Adipocyte (in vitro differentiated cells): ENCODE data around the gene LRRN2.
"Not testable (repeated sequence)": the region's sequence is repeated elsewhere in the genome, so short reads cannot be mapped to it uniquely, and the experiment has no call there.

Source experiments
- DNase-seq: peaks from one replicate; pipeline ENCODE4 v3.0.0-alpha.2; 2015; ENCODE audit warnings: low read depth
- H3K27me3 ChIP-seq: replicated peaks from 2 replicates; pipeline ENCODE4 v1.7.0; 2013; ENCODE audit warnings: mild to moderate bottlenecking, low read length, moderate library complexity; ENCODE audit not compliant: control insufficient read depth, insufficient read depth
- H3K36me3 ChIP-seq: 2 replicates; pipeline ENCODE4 v1.7.0; 2013; ENCODE audit warnings: low read length, mild to moderate bottlenecking, moderate library complexity; ENCODE audit not compliant: control insufficient read depth, insufficient read depth, severe bottlenecking
- H3K4me1 ChIP-seq: 2 replicates; pipeline ENCODE4 v1.7.0; 2013; ENCODE audit warnings: mild to moderate bottlenecking, low read length, moderate library complexity; ENCODE audit not compliant: control insufficient read depth, insufficient read depth
- H3K4me3 ChIP-seq: 2 replicates; pipeline ENCODE4 v1.7.0; 2013; ENCODE audit warnings: mild to moderate bottlenecking, low read length, moderate library complexity
- H3K9ac ChIP-seq: 2 replicates; pipeline ENCODE4 v1.7.0; 2013; ENCODE audit warnings: mild to moderate bottlenecking, low read length, moderate library complexity
- H3K9me3 ChIP-seq: 2 replicates; pipeline ENCODE4 v1.7.0; 2013; ENCODE audit warnings: mild to moderate bottlenecking, low read length, moderate library complexity; ENCODE audit not compliant: control insufficient read depth

Gene LRRN2

GRCh38 chr1:204685236-204686006 lies at the start of gene LRRN2:
TSS of gene LRRN2 (minus strand) at chr1:204685738. CDS start at chr1:204619992, 65,746 bp downstream.
- Histone ChIP-seq H3K36me3 (no peaks in the 10 kb centered on the region), H3K9ac (no peak within 1 kb of the TSS), H3K4me3 (peak within 1 kb of the TSS; percentile 17), H3K27me3 (peaks cover 73% of the 10 kb centered on the region), H3K4me1 (peaks cover 3% of the 10 kb centered on the region), H3K9me3 (peaks cover 3% of the 10 kb centered on the region)
- DNase-seq = peak; percentile 36

GRCh38 chr1:204735042-204735441 lies 49.5 kb upstream of the LRRN2 start:
- no peaks in the 10 kb centered on the region for H3K4me1 ChIP-seq
- no peak for DNase-seq
- H3K9ac ChIP-seq = no peak overlapping the region
- H3K27me3 ChIP-seq = peaks cover 69% of the 10 kb centered on the region
- H3K36me3 ChIP-seq = no peaks in the 10 kb centered on the region
- peaks cover 22% of the 10 kb centered on the region for H3K9me3 ChIP-seq
- no peak overlapping the region for H3K4me3 ChIP-seq

- H3K27me3 ChIP-seq = peaks cover 77% of the 10 kb centered on the region
- H3K9ac ChIP-seq = no peak overlapping the region
- H3K4me1 ChIP-seq = no peaks in the 10 kb centered on the region
- peaks cover 17% of the 10 kb centered on the region for H3K9me3 ChIP-seq
- DNase-seq = no peak
- no peaks in the 10 kb centered on the region for H3K36me3 ChIP-seq
- no peak overlapping the region for H3K4me3 ChIP-seq
Measured at GRCh38 chr1:204733869-204734596, 48.5 kb upstream of the LRRN2 start.

- H3K4me1 ChIP-seq = no peaks in the 10 kb centered on the region
- peaks cover 83% of the 10 kb centered on the region for H3K27me3 ChIP-seq
Measured at GRCh38 chr1:204733289-204733688, 47.8 kb upstream of the LRRN2 start.

GRCh38 chr1:204731985-204732575 lies 46.5 kb upstream of the LRRN2 start:
- no peak overlapping the region for H3K4me3 ChIP-seq
- no peaks in the 10 kb centered on the region for H3K9me3 ChIP-seq
- H3K27me3 ChIP-seq = peaks cover 82% of the 10 kb centered on the region
- H3K9ac ChIP-seq = no peak overlapping the region
- no peaks in the 10 kb centered on the region for H3K36me3 ChIP-seq
- H3K4me1 ChIP-seq = no peaks in the 10 kb centered on the region
- DNase-seq = no peak

More at GRCh38 chr1:204733289-204733688, 47.8 kb upstream of the LRRN2 start:
- Histone ChIP-seq H3K9me3 (peaks cover 9% of the 10 kb centered on the region), H3K4me3 (no peak overlapping the region), H3K36me3 (no peaks in the 10 kb centered on the region), H3K9ac (no peak overlapping the region)
- DNase-seq = no peak

GRCh38 chr1:204731509-204731908 lies 46.0 kb upstream of the LRRN2 start:
- Histone ChIP-seq H3K9me3 (no peaks in the 10 kb centered on the region), H3K9ac (no peak overlapping the region), H3K36me3 (no peaks in the 10 kb centered on the region), H3K4me1 (no peaks in the 10 kb centered on the region), H3K27me3 (peaks cover 77% of the 10 kb centered on the region), H3K4me3 (no peak overlapping the region)
- DNase-seq = no peak

- no peak for DNase-seq
- H3K4me1 ChIP-seq = no peaks in the 10 kb centered on the region
Measured at GRCh38 chr1:204730826-204731459, 45.4 kb upstream of the LRRN2 start.

GRCh38 chr1:204729516-204729915 lies 44.0 kb upstream of the LRRN2 start:
- Histone ChIP-seq H3K9ac (no peak overlapping the region), H3K27me3 (peaks cover 73% of the 10 kb centered on the region), H3K4me1 (no peaks in the 10 kb centered on the region), H3K4me3 (no peak overlapping the region), H3K36me3 (no peaks in the 10 kb centered on the region), H3K9me3 (no peaks in the 10 kb centered on the region)
- DNase-seq = no peak

More at GRCh38 chr1:204730826-204731459, 45.4 kb upstream of the LRRN2 start:
- Histone ChIP-seq H3K9ac (no peak overlapping the region), H3K36me3 (no peaks in the 10 kb centered on the region), H3K9me3 (no peaks in the 10 kb centered on the region), H3K27me3 (peaks cover 74% of the 10 kb centered on the region), H3K4me3 (no peak overlapping the region)

- no peaks in the 10 kb centered on the region for H3K4me1 ChIP-seq
- no peak overlapping the region for H3K4me3 ChIP-seq
- H3K36me3 ChIP-seq = no peaks in the 10 kb centered on the region
- peaks cover 73% of the 10 kb centered on the region for H3K27me3 ChIP-seq
- no peak for DNase-seq
- H3K9me3 ChIP-seq = no peaks in the 10 kb centered on the region
- H3K9ac ChIP-seq = no peak overlapping the region
Measured at GRCh38 chr1:204728456-204728855, 42.9 kb upstream of the LRRN2 start.

- DNase-seq = no peak
- Histone ChIP-seq H3K36me3 (no peaks in the 10 kb centered on the region), H3K9ac (no peak overlapping the region), H3K4me3 (no peak overlapping the region), H3K27me3 (peaks cover 73% of the 10 kb centered on the region), H3K4me1 (no peaks in the 10 kb centered on the region), H3K9me3 (no peaks in the 10 kb centered on the region)
Measured at GRCh38 chr1:204728045-204728444, 42.5 kb upstream of the LRRN2 start.

- H3K9me3 ChIP-seq, H3K4me1 ChIP-seq, H3K4me3 ChIP-seq, H3K36me3 ChIP-seq, DNase-seq, H3K9ac ChIP-seq: not testable (repeated sequence)
- peaks cover 69% of the 10 kb centered on the region for H3K27me3 ChIP-seq
Measured at GRCh38 chr1:204727438-204727837, 41.9 kb upstream of the LRRN2 start.
